ENCODE measurements around the gene TMEM131L.

GRCh38 chr4:153452658-153453378 lies 13.3 kb upstream of the TMEM131L start:
- TF ChIP-seq EZH2 (IDR thresholded peaks at IDR 0.05; ENCODE audit: borderline replicate concordance, low read length) (no peak), CTCF (IDR thresholded peaks at IDR 0.05; ENCODE audit: low read length) (no peak)

All from OCI-LY1 (cell line).